Smooth muscle cell (in vitro differentiated cells): ENCODE measurements around the gene ENO3. TPM values are rescaled to one million over a fixed set of nuclear protein-coding genes. Genes with fewer than 3 reads are reported as not detected.

Source experiments
- DNase-seq: peaks from one replicate; lab custom pipeline; 2025; ENCODE audit not compliant: unreplicated experiment; lab: John Stamatoyannopoulos, UW
- H2AFZ ChIP-seq: fragments of 200-600 bp; sonication (generic); 2 replicates; pipeline ENCODE4 v1.6.0; 2016; ENCODE audit warnings: antibody characterized with exemption, low read depth, mild to moderate bottlenecking
- H3F3A ChIP-seq: fragments of 200-600 bp; sonication (generic); 2 replicates; pipeline ENCODE4 v1.6.0; 2017; ENCODE audit warnings: antibody characterized with exemption, low read depth
- H3K27ac ChIP-seq: fragments of 200-600 bp; sonication (generic); 2 replicates; pipeline ENCODE4 v1.5.1; 2016; ENCODE audit warnings: low read depth, mild to moderate bottlenecking
- H3K27me3 ChIP-seq: fragments of 200-600 bp; sonication (generic); 2 replicates; pipeline ENCODE4 v1.6.1; 2016; ENCODE audit warnings: low read depth, mild to moderate bottlenecking
- H3K36me3 ChIP-seq: fragments of 200-600 bp; sonication (generic); 2 replicates; pipeline ENCODE4 v1.5.1; 2016; ENCODE audit warnings: low read depth
- H3K4me1 ChIP-seq: fragments of 200-600 bp; sonication (generic); 2 replicates; pipeline ENCODE4 v1.5.1; 2016; ENCODE audit warnings: low read depth
- H3K4me2 ChIP-seq: fragments of 200-600 bp; sonication (generic); 2 replicates; pipeline ENCODE4 v1.6.0; 2016; ENCODE audit warnings: mild to moderate bottlenecking
- H3K4me3 ChIP-seq: fragments of 200-600 bp; sonication (generic); 2 replicates; pipeline ENCODE4 v1.5.1; 2016; ENCODE audit warnings: mild to moderate bottlenecking
- H3K79me2 ChIP-seq: fragments of 200-600 bp; sonication (generic); 2 replicates; pipeline ENCODE4 v1.6.0; 2016; ENCODE audit warnings: low read depth, mild to moderate bottlenecking
- H3K9ac ChIP-seq: fragments of 200-600 bp; sonication (generic); 2 replicates; pipeline ENCODE4 v1.6.0; 2016; ENCODE audit warnings: low read depth
- H3K9me3 ChIP-seq: fragments of 200-600 bp; sonication (generic); replicated peaks from 2 replicates; pipeline ENCODE4 v1.5.1; 2016; ENCODE audit warnings: low read depth
- H4K20me1 ChIP-seq: fragments of 200-600 bp; sonication (generic); 2 replicates; pipeline ENCODE4 v1.6.0; 2016; ENCODE audit warnings: low read depth
- CTCF ChIP-seq: fragments of 200-600 bp; sonication (generic); IDR thresholded peaks from 2 replicates; pipeline ENCODE4 v1.5.1; 2017; ENCODE audit warnings: borderline replicate concordance, mild to moderate bottlenecking, antibody characterized with exemption; ENCODE audit not compliant: insufficient read depth, poor library complexity, severe bottlenecking
- WGBS: methylation state at CpG from one replicate; pipeline ENCODE4 v1.1.7; 2016; ENCODE audit warnings: low lambda C conversion rate; 5-methylcytosine and 5-hydroxymethylcytosine counted together
- polyA plus RNA-seq: library from polyadenylated mRNA; unstranded; fragments of >200 nt; fragmentation: Nextera tagmentation; extraction: Ambion mirVana; gene quantifications from 2 replicates; pipeline ENCODE4 v1.2.1, GENCODE V29; 2016
- total RNA-seq: library from RNA; depleted of rRNA; stranded (reverse); fragments of >200 nt; gene quantifications from 2 replicates; pipeline ENCODE4 v1.2.3, GENCODE V29; 2014

Gene ENO3
- total and polyA plus RNA-seq, 2 experiments from 2014 or later: 5.9 to 14.5 TPM

- H3K9me3 ChIP-seq: no peaks in the 10 kb centered on the region
- no peak overlapping the region for H3K4me3 ChIP-seq
- no peaks in the 10 kb centered on the region for H4K20me1 ChIP-seq
- no peak overlapping the region for H3K4me2 ChIP-seq
- 94% methylated on average over 9 of the region's 9 CpGs for WGBS
- no peak for TF ChIP-seq CTCF
- no peak for DNase-seq
- H3K79me2 ChIP-seq: peaks cover 23% of the 10 kb centered on the region
- no peak overlapping the region for H2AFZ ChIP-seq
- no peaks in the 10 kb centered on the region for H3K36me3 ChIP-seq
- no peak overlapping the region for H3K27ac ChIP-seq
- H3F3A ChIP-seq: peaks cover 3% of the 10 kb centered on the region
- no peak overlapping the region for H3K9ac ChIP-seq
- H3K4me1 ChIP-seq: no peaks in the 10 kb centered on the region
- no peaks in the 10 kb centered on the region for H3K27me3 ChIP-seq
Measured at GRCh38 chr17:4960279-4960922, 9.5 kb downstream of the ENO3 start.

- Histone ChIP-seq H4K20me1 (peaks cover 12% of the 10 kb centered on the region), H3K27ac (peak overlapping the region; percentile 94), H3F3A (peaks cover 11% of the 10 kb centered on the region), H3K27me3 (no peaks in the 10 kb centered on the region), H3K9me3 (no peaks in the 10 kb centered on the region), H2AFZ (no peak overlapping the region), H3K4me3 (no peak overlapping the region), H3K79me2 (peaks cover 33% of the 10 kb centered on the region), H3K36me3 (no peaks in the 10 kb centered on the region), H3K4me1 (peaks cover 9% of the 10 kb centered on the region), H3K4me2 (peak overlapping the region; percentile 97), H3K9ac (no peak overlapping the region)
- no peak for TF ChIP-seq CTCF
- DNase-seq: no peak
- 98% methylated on average over 15 of the region's 15 CpGs for WGBS
Measured at GRCh38 chr17:4965311-4965986, 14.5 kb downstream of the ENO3 start.

- DNase-seq: peak; percentile 85
- Histone ChIP-seq H3K79me2 (peaks cover 46% of the 10 kb centered on the region), H3F3A (peaks cover 11% of the 10 kb centered on the region), H3K36me3 (no peaks in the 10 kb centered on the region), H3K27me3 (no peaks in the 10 kb centered on the region), H3K4me3 (peak overlapping the region; percentile 60), H3K27ac (peak overlapping the region; percentile 95), H3K4me2 (peak overlapping the region; percentile 97), H4K20me1 (peaks cover 26% of the 10 kb centered on the region), H3K4me1 (peaks cover 9% of the 10 kb centered on the region), H2AFZ (no peak overlapping the region), H3K9ac (peak overlapping the region; percentile 86), H3K9me3 (no peaks in the 10 kb centered on the region)
- TF ChIP-seq CTCF: no peak
- 1% methylated on average over 42 of the region's 42 CpGs for WGBS
Measured at GRCh38 chr17:4966844-4967538, 16.1 kb downstream of the ENO3 start.
